SK-N-MC (cell line): ENCODE data around the gene LSM14A.
"Not testable (repeated sequence)": the region's sequence is repeated elsewhere in the genome, so short reads cannot be mapped to it uniquely, and the experiment has no call there.

Experiments used
- EZH2 ChIP-seq: fragments of 200-600 bp; sonication (generic); IDR thresholded peaks from one replicate; pipeline ENCODE4 v1.6.1; 2017; ENCODE audit warnings: antibody characterized with exemption
- POLR2AphosphoS5 ChIP-seq: IDR thresholded peaks from 2 replicates; pipeline ENCODE4 v1.6.1; 2012; ENCODE audit warnings: mild to moderate bottlenecking, low read depth, low read length, borderline replicate concordance

DNA sequence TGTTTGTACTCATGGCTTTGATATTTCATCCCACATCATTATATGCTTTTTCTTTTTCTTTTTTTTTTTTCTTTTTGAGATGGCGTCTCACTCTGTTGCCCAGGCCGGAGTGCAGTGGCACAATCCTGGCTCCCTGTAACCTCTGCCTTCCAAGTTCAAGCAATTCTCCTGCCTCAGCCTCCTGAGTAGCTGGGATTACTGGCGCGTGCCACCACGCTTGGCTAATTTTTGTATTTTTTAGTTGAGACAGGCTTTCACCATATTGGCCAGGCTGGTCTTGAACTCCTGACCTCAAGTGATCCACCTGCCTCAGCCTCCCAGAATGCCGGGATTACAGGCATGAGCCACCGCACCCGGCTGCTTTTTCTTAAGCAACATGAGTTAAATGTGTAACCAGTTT is 2.9 kb downstream of the LSM14A start:
- not testable (repeated sequence) for TF ChIP-seq EZH2, POLR2AphosphoS5
